Spinal cord (tissue), 10 donors: Measurements from ENCODE around the gene CHST14. TPM values are rescaled to one million over a fixed set of nuclear protein-coding genes. Genes with fewer than 3 reads are reported as not detected.

Source experiments
- DNase-seq, 6 donors: peaks; one replicate each; pipeline versions ENCODE4 v3.0.0 to v3.0.0-alpha.2; 2013 to 2015; ENCODE audit warnings: low spot score in 6 of 6, low read depth in 4 of 6
- H3K27ac ChIP-seq: one replicate; pipeline ENCODE4 v1.5.1; 2013; ENCODE audit warnings: low read depth, low read length, control low read depth
- H3K27me3 ChIP-seq: one replicate; pipeline ENCODE4 v1.6.1; 2013; ENCODE audit warnings: low read length; ENCODE audit not compliant: control insufficient read depth, insufficient read depth
- H3K36me3 ChIP-seq: one replicate; pipeline ENCODE4 v1.6.1; 2013; ENCODE audit warnings: low read length; ENCODE audit not compliant: control insufficient read depth, insufficient read depth
- H3K4me1 ChIP-seq: one replicate; pipeline ENCODE4 v1.6.1; 2013; ENCODE audit warnings: low read length; ENCODE audit not compliant: control insufficient read depth, insufficient read depth
- H3K4me3 ChIP-seq: one replicate; pipeline ENCODE4 v1.5.1; 2013; ENCODE audit warnings: low read depth, low read length, control low read depth
- H3K9me3 ChIP-seq: one replicate; pipeline ENCODE4 v1.6.1; 2013; ENCODE audit warnings: low read length; ENCODE audit not compliant: control insufficient read depth, insufficient read depth
- WGBS: methylation state at CpG from one replicate; pipeline ENCODE4 v1.1.5; 2013; ENCODE audit warnings: missing lambda C conversion rate; ENCODE audit not compliant: insufficient coverage; 5-methylcytosine and 5-hydroxymethylcytosine counted together
- polyA plus RNA-seq, 2 donors: library from polyadenylated mRNA; unstranded; fragments of 120-200 nt; gene quantifications; one replicate each; pipeline ENCODE4 v1.2.1, GENCODE V29; 2013; ENCODE audit not compliant: insufficient read length in 2 of 2
- total RNA-seq, 2 donors: library from RNA; depleted of rRNA in 1 of 2; stranded (reverse); fragments of 120-200 nt in 1 of 2; fragments of >200 nt in 1 of 2; gene quantifications; one replicate each; pipeline versions ENCODE4 v1.2.3 to v1.2.4, GENCODE V29; 2013 to 2014
- donor health status: healthy.

CHST14 gene
- total and polyA plus RNA-seq, 4 donors = 5.4 to 21.9 (median 18.3) TPM

GRCh38 chr15:40440743-40441564 is 29.8 kb upstream of the CHST14 start, which contains the start of gene BAHD1:
Gene BAHD1 (plus strand): TSS chr15:40440953. CDS start chr15:40458465, 17,512 bp downstream.
- no peaks in the 10 kb centered on the region for H3K36me3 ChIP-seq
- H3K9me3 ChIP-seq = no peaks in the 10 kb centered on the region
- under 1% methylated on average over 116 of the region's 119 CpGs for WGBS
- H3K4me1 ChIP-seq = peaks cover 64% of the 10 kb centered on the region
- DNase-seq = peak; percentile 72 to 98 (median 90)
- peaks cover 44% of the 10 kb centered on the region for H3K27me3 ChIP-seq
- no peak within 1 kb of the TSS for H3K27ac ChIP-seq
- peak within 1 kb of the TSS; percentile 57 for H3K4me3 ChIP-seq

GRCh38 chr15:40441565-40442531 is 28.9 kb upstream of the CHST14 start:
- under 1% methylated on average over 118 of the region's 119 CpGs for WGBS
- Histone ChIP-seq H3K4me3 (peak overlapping the region; percentile 57), H3K9me3 (no peaks in the 10 kb centered on the region), H3K27ac (no peak overlapping the region), H3K27me3 (peaks cover 35% of the 10 kb centered on the region), H3K4me1 (peaks cover 58% of the 10 kb centered on the region), H3K36me3 (no peaks in the 10 kb centered on the region)
- DNase-seq = peak in 2 of 6 donors; percentile 38 to 40

GRCh38 chr15:40443255-40443654 is 27.5 kb upstream of the CHST14 start:
- whole genome bisulfite sequencing = 87% methylated on average over 4 of the region's 4 CpGs
- H3K4me3 ChIP-seq = no peak overlapping the region

GRCh38 chr15:40443846-40444245 is 26.9 kb upstream of the CHST14 start:
- Histone ChIP-seq H3K27me3 (peaks cover 15% of the 10 kb centered on the region), H3K4me3 (no peak overlapping the region), H3K9me3 (no peaks in the 10 kb centered on the region), H3K27ac (no peak overlapping the region), H3K36me3 (no peaks in the 10 kb centered on the region), H3K4me1 (peaks cover 39% of the 10 kb centered on the region)
- 74% methylated on average over 2 of the region's 3 CpGs for WGBS
- no peak for DNase-seq

More at GRCh38 chr15:40443255-40443654, 27.5 kb upstream of the CHST14 start:
- Histone ChIP-seq H3K4me1 (peaks cover 45% of the 10 kb centered on the region), H3K27me3 (peaks cover 21% of the 10 kb centered on the region), H3K9me3 (no peaks in the 10 kb centered on the region), H3K36me3 (no peaks in the 10 kb centered on the region), H3K27ac (no peak overlapping the region)
- DNase-seq = no peak

GRCh38 chr15:40444736-40445135 is 26.0 kb upstream of the CHST14 start:
- no peaks in the 10 kb centered on the region for H3K36me3 ChIP-seq
- 6% methylated on average over 4 of the region's 5 CpGs for WGBS
- no peaks in the 10 kb centered on the region for H3K9me3 ChIP-seq
- no peak overlapping the region for H3K27ac ChIP-seq
- peaks cover 6% of the 10 kb centered on the region for H3K27me3 ChIP-seq
- H3K4me3 ChIP-seq = no peak overlapping the region
- H3K4me1 ChIP-seq = peaks cover 30% of the 10 kb centered on the region
- DNase-seq = peak in 1 of 6 donors; percentile 31

- no peaks in the 10 kb centered on the region for H3K9me3 ChIP-seq
- WGBS = 32% methylated on average over 7 of the region's 9 CpGs
- DNase-seq = peak in 1 of 6 donors; percentile 17
- H3K4me3 ChIP-seq = no peak overlapping the region
- no peaks in the 10 kb centered on the region for H3K36me3 ChIP-seq
- no peaks in the 10 kb centered on the region for H3K27me3 ChIP-seq
- no peak overlapping the region for H3K27ac ChIP-seq
- peaks cover 23% of the 10 kb centered on the region for H3K4me1 ChIP-seq
Observed at GRCh38 chr15:40445421-40445922, 25.3 kb upstream of the CHST14 start.

GRCh38 chr15:40446144-40446543 is 24.6 kb upstream of the CHST14 start:
- H3K27me3 ChIP-seq = no peaks in the 10 kb centered on the region

GRCh38 chr15:40448354-40448753 is 22.4 kb upstream of the CHST14 start:
- H3K36me3 ChIP-seq = no peaks in the 10 kb centered on the region
- no peak overlapping the region for H3K4me3 ChIP-seq
- WGBS = 90% methylated on average over 3 of the region's 4 CpGs
- H3K9me3 ChIP-seq = no peaks in the 10 kb centered on the region
- H3K27ac ChIP-seq = no peak overlapping the region
- no peaks in the 10 kb centered on the region for H3K27me3 ChIP-seq
- DNase-seq = no peak
- H3K4me1 ChIP-seq = peaks cover 12% of the 10 kb centered on the region

More at GRCh38 chr15:40446144-40446543, 24.6 kb upstream of the CHST14 start:
- no peaks in the 10 kb centered on the region for H3K9me3 ChIP-seq
- H3K36me3 ChIP-seq = no peaks in the 10 kb centered on the region
- 61% methylated on average over 3 of the region's 3 CpGs for WGBS
- DNase-seq = no peak
- H3K27ac ChIP-seq = no peak overlapping the region
- peaks cover 23% of the 10 kb centered on the region for H3K4me1 ChIP-seq
- no peak overlapping the region for H3K4me3 ChIP-seq

- H3K9me3 ChIP-seq = no peaks in the 10 kb centered on the region
- no peak overlapping the region for H3K4me3 ChIP-seq
Observed at GRCh38 chr15:40449275-40449674, 21.5 kb upstream of the CHST14 start.

More at GRCh38 chr15:40449275-40449674, 21.5 kb upstream of the CHST14 start:
- no peak overlapping the region for H3K27ac ChIP-seq
- DNase-seq = no peak
- H3K27me3 ChIP-seq = no peaks in the 10 kb centered on the region
- H3K36me3 ChIP-seq = no peaks in the 10 kb centered on the region
- H3K4me1 ChIP-seq = peaks cover 11% of the 10 kb centered on the region
